Measurements from ENCODE around the gene ST6GAL1.

Gene ST6GAL1

DNA sequence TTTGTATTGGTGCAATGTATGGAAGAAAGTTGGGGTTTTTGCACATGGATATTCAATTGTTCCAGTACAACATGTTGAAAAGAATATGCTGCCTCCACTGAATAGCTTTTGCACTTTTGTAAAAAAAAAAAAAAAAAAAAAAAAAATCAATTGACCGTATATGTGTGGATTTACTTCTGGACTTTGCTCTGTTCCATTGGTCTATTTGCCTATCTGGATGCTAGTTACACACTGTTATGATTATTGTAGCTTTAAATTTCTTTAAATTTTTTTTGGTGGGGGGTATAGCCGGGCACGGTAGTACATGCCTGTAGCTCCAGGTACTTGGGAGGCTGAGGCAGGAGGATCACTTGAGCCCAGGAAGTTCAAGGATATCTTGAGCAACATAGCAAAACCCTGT is 156.5 kb downstream of the ST6GAL1 start:
- TF ChIP-seq, protein P1, sequence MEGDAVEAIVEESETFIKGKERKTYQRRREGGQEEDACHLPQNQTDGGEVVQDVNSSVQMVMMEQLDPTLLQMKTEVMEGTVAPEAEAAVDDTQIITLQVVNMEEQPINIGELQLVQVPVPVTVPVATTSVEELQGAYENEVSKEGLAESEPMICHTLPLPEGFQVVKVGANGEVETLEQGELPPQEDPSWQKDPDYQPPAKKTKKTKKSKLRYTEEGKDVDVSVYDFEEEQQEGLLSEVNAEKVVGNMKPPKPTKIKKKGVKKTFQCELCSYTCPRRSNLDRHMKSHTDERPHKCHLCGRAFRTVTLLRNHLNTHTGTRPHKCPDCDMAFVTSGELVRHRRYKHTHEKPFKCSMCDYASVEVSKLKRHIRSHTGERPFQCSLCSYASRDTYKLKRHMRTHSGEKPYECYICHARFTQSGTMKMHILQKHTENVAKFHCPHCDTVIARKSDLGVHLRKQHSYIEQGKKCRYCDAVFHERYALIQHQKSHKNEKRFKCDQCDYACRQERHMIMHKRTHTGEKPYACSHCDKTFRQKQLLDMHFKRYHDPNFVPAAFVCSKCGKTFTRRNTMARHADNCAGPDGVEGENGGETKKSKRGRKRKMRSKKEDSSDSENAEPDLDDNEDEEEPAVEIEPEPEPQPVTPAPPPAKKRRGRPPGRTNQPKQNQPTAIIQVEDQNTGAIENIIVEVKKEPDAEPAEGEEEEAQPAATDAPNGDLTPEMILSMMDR (IDR thresholded peaks at IDR 0.05): no peak

DNA sequence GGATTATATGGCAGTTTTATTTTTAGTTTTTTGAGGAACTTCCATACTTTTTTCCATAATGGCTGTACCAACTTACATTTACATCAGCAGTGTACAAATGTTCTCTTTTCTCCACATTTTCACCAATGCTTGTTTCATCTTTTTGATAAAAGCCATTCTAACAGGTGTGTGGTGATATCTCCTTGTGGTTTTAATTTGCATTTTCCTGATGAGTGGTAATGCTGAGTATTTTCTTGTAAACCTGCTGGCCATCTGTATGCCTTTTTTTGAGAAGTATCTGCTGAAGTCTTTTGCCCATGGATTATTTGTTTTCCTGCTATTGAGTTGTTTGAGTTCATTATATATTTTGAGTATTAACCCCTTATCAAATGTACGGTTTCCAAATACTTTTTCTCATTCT is 158.4 kb downstream of the ST6GAL1 start:
- TF ChIP-seq, protein P1 (IDR thresholded peaks at IDR 0.05): no peak

DNA sequence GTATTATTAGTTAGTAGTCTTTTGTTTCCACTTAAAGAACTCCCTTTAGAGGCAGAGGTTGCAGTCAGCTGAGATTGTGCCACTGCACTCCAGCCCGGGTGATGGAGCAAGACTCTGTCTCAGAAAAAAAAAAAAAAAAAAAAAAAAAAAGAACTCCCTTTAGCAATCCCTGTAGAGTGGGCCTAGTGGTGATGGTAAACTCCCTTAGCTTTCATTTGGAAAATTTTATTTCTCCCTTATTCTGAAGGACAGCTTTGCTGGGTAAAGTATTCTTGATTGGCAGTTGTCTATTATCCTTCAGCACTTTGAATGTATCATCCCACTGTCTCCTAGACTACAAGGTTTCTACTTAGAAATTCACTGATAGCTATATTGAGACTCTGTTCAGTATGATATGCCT is 163.0 kb downstream of the ST6GAL1 start:
- TF ChIP-seq, protein P1 (IDR thresholded peaks at IDR 0.05): no peak

DNA sequence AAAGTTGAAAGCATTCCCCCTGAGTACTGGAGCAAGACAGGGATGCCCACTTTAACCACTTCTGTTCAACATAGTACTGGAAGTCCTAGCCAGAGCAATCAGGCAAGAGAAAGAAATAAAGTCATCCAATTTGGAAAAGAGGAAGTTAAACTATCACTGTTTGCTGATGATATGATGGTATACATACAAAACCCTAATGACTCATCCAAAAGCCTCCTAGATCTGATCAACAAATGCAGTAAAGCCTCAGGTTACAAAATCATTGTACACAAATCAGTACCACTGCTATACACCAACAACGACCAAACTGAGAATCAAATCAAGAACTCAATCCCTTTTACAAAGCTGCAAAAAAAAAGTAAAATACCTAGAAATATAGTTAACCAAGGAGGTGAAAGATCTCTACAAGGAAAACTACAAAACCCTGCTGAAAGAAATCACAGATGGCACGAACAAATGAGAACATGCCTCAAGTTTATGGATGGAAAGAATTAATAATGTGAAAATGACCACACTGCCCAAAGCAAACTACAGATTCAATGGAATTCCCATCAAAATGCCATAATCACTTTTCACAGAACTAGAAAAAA is 168.7 kb downstream of the ST6GAL1 start:
- TF ChIP-seq, protein P1 (IDR thresholded peaks at IDR 0.05): no peak

DNA sequence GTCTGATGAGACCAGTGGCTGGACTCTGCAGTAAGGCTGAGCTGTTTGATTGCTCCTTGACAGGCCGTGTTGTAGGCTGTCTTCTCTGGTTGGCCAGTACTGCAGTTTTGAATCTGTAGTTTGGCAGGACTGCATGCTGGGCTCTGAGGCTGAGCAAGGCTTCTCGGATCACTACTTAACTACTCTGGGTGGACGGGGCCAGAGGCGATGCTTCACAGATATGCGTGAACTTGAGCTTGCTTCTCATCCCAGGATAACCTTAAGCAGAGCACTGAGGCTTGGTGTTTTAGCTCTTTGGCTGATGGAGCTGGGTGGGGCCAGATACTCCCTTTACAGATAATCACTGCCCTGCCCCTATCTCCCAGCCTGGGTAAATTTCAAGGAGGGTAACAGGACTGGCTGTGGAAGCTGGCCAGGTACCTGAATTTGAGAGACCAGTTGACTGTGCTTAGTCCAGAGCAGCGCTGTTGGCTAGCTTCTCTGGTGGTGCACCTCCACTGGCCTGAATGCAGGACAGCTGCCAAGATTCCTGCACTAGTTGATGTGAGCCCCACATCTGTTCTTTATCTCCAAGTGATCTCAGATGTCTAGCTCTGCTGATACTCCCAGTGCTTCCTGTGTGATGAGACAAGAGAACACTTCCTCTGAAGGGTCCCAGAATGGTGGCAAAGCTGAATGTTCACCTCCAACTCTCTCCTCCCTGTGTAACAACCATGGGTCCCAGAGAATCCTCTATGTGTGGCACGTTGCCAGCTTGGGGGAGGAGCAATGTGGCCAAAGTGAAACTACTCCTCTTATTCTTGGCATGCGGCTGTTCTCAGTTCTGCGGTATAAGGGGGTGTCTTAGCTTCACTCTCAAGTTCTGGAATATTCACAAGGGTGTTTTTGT is 171.1 kb downstream of the ST6GAL1 start:
- TF ChIP-seq, protein P1 (IDR thresholded peaks at IDR 0.05): no peak

DNA sequence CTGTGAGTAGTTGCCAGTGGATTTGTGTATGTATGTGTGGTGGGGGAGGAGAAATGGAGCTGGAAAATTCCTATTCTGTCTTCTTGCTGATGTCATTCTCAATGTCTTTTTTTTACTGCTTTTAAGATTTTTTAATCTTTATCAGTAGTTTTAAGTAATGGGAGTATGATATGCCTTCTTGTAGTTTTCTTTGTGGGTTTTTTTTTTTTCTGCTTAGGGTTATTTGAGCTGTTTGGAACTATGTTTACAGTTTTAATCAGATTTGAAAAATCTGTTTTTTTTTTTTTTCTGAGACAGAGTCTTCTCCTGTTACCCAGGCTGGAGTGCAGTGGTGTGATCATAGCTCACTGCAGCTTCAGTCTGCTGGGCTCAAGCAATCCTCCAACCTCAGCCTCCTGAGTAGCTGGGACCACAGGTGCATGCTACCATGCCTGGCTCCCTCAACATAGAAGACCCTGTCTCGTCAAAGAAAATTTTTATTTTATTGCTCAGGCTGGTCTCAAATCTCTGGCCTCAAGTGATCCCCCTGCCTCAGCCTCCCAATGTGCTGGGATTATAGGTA is 171.8 kb downstream of the ST6GAL1 start:
- TF ChIP-seq, protein P1 (IDR thresholded peaks at IDR 0.05): no peak

DNA sequence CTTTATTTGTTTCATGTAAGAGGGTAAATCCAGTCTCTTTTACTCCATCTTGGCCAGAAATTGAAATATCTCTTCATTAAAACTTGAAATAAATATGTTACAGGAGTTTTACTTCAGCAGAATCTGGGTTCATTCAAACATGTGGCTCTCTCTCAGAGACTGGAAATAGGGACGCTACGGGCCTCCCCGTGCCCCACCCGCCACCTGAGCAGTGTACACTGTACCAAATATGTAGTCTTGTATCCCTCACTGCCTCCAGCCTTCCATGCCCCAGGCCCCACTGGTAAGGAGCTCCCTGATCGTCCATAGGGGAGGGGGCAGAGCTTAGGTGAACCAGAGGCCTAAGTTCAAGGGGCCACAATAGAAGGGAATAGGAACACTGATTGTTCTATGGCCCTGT is 172.9 kb downstream of the ST6GAL1 start:
- TF ChIP-seq, protein P1 (IDR thresholded peaks at IDR 0.05): no peak

Measured in LNCAP (cell line).